ENCODE data around the gene KRT33B.

KRT33B gene

DNA sequence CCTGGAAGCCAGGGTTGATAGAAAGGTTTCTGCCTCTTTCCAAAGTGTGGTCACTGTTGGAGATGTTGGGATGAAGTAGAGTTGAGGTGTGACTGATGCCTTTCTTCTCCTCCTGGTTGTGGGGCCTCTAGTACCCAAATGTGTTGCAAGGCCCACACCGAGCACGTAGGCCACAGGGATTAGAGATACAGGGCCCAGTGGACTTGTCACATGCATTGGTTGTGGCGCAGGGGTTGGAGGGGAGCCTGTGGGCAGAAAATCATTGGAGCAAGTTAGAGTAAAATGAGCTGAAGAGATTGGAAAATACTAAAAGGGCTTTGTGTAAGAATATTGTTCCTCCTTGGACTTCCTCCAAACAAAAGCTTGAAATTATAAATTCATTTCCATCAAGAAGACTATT, 23.6 kb downstream of the KRT33B start:
- H3K9me3 Mint-ChIP-seq, result no peaks in the 10 kb centered on the region
- H3K36me3 Mint-ChIP-seq (ENCODE audit: low read depth), result peaks cover 10% of the 10 kb centered on the region
- no peak overlapping the region for H3K27ac Mint-ChIP-seq
- H3K27me3 Mint-ChIP-seq, result no peaks in the 10 kb centered on the region
- H3K4me1 Mint-ChIP-seq (ENCODE audit: low read depth), result peaks cover 22% of the 10 kb centered on the region
- no peak overlapping the region for H3K4me3 Mint-ChIP-seq

GRCh38 chr17:41343029-41343428, 26.6 kb downstream of the KRT33B start:
- Mint-ChIP-seq H3K9me3 (no peaks in the 10 kb centered on the region), H3K4me3 (no peak overlapping the region), H3K4me1 (ENCODE audit: low read depth) (peaks cover 50% of the 10 kb centered on the region), H3K27ac (no peak overlapping the region), H3K27me3 (no peaks in the 10 kb centered on the region), H3K36me3 (ENCODE audit: low read depth) (peaks cover 10% of the 10 kb centered on the region)

GRCh38 chr17:41340934-41341861, 28.4 kb downstream of the KRT33B start:
- Mint-ChIP-seq H3K9me3 (no peaks in the 10 kb centered on the region), H3K27me3 (no peaks in the 10 kb centered on the region), H3K36me3 (ENCODE audit: low read depth) (peaks cover 10% of the 10 kb centered on the region), H3K4me3 (no peak overlapping the region), H3K4me1 (ENCODE audit: low read depth) (peaks cover 52% of the 10 kb centered on the region), H3K27ac (no peak overlapping the region)

DNA sequence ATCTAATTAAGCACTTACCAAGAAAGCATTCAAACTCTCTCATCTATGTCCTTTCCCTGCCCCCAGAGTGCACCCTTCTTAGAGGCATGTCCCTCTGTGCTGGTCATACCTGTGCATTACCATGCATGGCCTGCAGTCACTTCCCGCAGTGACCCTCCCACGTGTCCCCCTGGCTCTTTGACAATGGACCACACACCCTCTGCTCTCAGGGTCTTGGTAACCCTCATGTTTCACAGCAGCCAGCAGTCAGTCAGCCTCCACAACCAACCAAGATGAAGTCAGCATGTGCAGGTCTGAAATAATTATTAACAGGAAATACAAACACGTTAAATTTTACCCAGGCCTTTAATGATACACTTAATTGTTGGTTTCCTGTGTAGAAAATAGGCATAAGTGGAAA, 29.1 kb downstream of the KRT33B start:
- H3K27me3 Mint-ChIP-seq, result no peaks in the 10 kb centered on the region
- H3K27ac Mint-ChIP-seq, result no peak overlapping the region
- peaks cover 10% of the 10 kb centered on the region for H3K36me3 Mint-ChIP-seq (ENCODE audit: low read depth)
- no peak overlapping the region for H3K4me3 Mint-ChIP-seq
- H3K4me1 Mint-ChIP-seq (ENCODE audit: low read depth), result peaks cover 58% of the 10 kb centered on the region
- H3K9me3 Mint-ChIP-seq, result no peaks in the 10 kb centered on the region

- Mint-ChIP-seq H3K27ac (no peak overlapping the region), H3K9me3 (no peaks in the 10 kb centered on the region), H3K27me3 (no peaks in the 10 kb centered on the region), H3K4me3 (no peak overlapping the region), H3K4me1 (ENCODE audit: low read depth) (peaks cover 66% of the 10 kb centered on the region), H3K36me3 (ENCODE audit: low read depth) (peaks cover 10% of the 10 kb centered on the region)
Observed at GRCh38 chr17:41339571-41340172, 29.9 kb downstream of the KRT33B start.

GRCh38 chr17:41338961-41339485, 30.6 kb downstream of the KRT33B start:
- no peaks in the 10 kb centered on the region for H3K9me3 Mint-ChIP-seq
- H3K4me1 Mint-ChIP-seq (ENCODE audit: low read depth), result peaks cover 72% of the 10 kb centered on the region
- H3K4me3 Mint-ChIP-seq, result no peak overlapping the region
- H3K36me3 Mint-ChIP-seq (ENCODE audit: low read depth), result peaks cover 10% of the 10 kb centered on the region
- H3K27ac Mint-ChIP-seq, result no peak overlapping the region
- no peaks in the 10 kb centered on the region for H3K27me3 Mint-ChIP-seq

DNA sequence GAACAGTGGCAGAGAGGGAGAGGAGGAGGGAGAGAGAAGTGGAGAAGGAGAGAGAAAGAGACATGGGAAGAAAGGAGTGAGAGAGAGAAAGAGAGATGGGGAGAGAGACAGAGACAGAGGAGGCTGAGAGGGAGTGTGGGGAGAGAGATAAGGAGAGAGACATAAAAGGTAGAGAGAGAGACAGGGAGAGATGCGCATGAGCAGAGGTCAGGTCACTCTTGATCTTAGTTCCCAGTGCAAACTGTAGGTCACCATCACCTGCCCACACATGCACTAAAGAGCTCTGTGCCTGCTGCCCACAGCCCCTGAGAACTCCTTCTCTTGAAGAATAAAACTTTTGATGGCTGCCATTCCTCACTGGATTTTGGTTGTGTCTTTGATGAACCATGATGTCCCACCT, 33.9 kb downstream of the KRT33B start:
- Mint-ChIP-seq H3K9me3 (no peaks in the 10 kb centered on the region), H3K36me3 (ENCODE audit: low read depth) (no peaks in the 10 kb centered on the region), H3K4me3 (no peak overlapping the region), H3K4me1 (ENCODE audit: low read depth) (peaks cover 53% of the 10 kb centered on the region), H3K27ac (no peak overlapping the region), H3K27me3 (no peaks in the 10 kb centered on the region)

DNA sequence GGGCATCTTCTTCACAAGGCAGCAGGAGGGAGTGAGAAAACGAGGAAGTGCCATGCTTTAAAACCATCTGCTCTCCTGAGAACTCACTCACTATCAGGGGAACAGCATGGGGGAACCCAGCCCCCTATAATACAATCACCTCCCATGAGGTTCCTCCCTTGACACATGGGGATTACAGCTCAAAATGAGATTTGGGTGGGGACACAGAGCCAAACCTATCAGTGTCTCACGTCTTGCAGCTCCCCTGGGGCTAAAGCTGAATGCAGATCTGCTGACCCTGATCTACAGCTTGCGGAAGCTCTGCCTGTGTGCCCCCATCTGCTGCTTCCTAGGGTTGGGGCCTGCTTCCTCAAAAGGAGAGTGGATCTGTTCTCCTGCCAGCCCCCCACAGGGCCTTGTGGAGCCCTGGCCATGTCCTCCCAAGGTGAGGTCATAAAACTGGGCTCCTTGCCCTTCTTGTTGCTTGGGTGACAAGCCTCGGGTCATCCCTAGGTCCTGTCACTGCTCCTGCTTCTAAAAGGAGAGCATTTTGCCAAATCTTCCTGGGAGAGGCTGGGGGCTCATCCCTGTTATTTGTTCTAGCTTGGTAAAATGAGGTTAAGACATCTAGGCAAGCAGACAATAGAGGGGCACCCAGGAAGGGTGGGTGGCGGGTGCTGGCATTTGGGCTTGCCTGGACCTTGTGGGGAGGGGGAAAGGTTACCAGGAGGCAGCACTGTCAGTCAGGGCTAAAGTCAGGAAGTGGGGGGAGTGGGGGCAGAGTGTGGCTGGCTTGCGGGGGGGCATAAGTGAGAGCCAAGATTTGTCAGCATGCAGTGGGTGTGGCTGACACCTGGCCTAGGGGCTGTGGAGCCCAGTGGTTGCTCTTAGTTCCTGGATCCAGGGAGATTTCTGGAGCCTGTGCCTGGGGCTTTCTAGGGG, 35.0 kb downstream of the KRT33B start:
- Mint-ChIP-seq H3K36me3 (ENCODE audit: low read depth) (no peaks in the 10 kb centered on the region), H3K4me3 (no peak overlapping the region), H3K4me1 (ENCODE audit: low read depth) (peaks cover 42% of the 10 kb centered on the region), H3K27ac (no peak overlapping the region), H3K9me3 (no peaks in the 10 kb centered on the region), H3K27me3 (no peaks in the 10 kb centered on the region)

DNA sequence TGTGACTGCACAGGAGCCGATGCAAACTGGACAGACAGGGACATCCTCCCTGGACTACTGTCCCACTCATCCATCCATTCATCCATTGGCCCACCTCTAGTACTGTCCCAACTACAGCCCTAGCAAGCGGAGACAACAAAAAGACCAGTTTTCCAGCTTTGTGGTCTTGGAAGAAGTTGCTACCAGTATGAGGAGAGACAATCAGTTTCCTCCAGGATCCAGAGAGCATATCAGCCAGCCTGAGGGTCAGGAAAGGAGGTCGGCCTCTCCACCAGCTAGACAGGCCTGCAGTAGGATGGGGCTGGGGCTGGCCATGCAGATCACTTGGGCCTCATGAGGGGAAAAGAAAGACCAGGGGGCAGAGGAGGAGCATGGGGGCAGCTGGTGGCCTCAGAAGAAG, 35.8 kb downstream of the KRT33B start:
- Mint-ChIP-seq H3K36me3 (ENCODE audit: low read depth) (no peaks in the 10 kb centered on the region), H3K4me3 (no peak overlapping the region), H3K4me1 (ENCODE audit: low read depth) (peaks cover 34% of the 10 kb centered on the region), H3K27ac (no peak overlapping the region), H3K27me3 (no peaks in the 10 kb centered on the region), H3K9me3 (no peaks in the 10 kb centered on the region)

- Mint-ChIP-seq H3K27ac (no peak overlapping the region), H3K36me3 (ENCODE audit: low read depth) (no peaks in the 10 kb centered on the region), H3K27me3 (no peaks in the 10 kb centered on the region), H3K4me1 (ENCODE audit: low read depth) (peaks cover 28% of the 10 kb centered on the region), H3K9me3 (no peaks in the 10 kb centered on the region), H3K4me3 (no peak overlapping the region)
Observed at GRCh38 chr17:41333098-41333497, 36.5 kb downstream of the KRT33B start.

DNA sequence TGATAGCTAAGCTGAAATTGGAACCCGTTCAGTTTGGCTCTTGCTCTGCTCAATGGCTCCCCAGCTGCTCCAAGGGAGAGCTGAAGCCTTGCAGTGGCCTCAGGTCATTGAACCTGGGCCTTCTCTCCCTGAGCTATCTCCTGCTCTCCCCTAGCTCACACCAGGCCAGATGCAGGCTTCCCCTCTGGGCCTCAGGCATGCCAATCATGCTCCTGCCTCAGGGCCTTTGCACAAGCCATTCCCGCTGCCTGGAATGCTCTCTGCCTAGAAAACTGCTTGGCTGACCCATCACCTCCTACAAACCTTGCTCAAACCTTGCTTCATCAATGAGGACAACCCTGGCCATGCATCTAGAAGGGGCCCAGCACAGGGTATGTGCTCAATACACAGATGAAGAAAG, 37.4 kb downstream of the KRT33B start:
- H3K36me3 Mint-ChIP-seq (ENCODE audit: low read depth), result no peaks in the 10 kb centered on the region
- peaks cover 27% of the 10 kb centered on the region for H3K4me1 Mint-ChIP-seq (ENCODE audit: low read depth)
- no peak overlapping the region for H3K27ac Mint-ChIP-seq
- no peaks in the 10 kb centered on the region for H3K27me3 Mint-ChIP-seq
- no peaks in the 10 kb centered on the region for H3K9me3 Mint-ChIP-seq
- H3K4me3 Mint-ChIP-seq, result no peak overlapping the region

- no peaks in the 10 kb centered on the region for H3K9me3 Mint-ChIP-seq
Observed at GRCh38 chr17:41331606-41332005, 38.0 kb downstream of the KRT33B start.

DNA sequence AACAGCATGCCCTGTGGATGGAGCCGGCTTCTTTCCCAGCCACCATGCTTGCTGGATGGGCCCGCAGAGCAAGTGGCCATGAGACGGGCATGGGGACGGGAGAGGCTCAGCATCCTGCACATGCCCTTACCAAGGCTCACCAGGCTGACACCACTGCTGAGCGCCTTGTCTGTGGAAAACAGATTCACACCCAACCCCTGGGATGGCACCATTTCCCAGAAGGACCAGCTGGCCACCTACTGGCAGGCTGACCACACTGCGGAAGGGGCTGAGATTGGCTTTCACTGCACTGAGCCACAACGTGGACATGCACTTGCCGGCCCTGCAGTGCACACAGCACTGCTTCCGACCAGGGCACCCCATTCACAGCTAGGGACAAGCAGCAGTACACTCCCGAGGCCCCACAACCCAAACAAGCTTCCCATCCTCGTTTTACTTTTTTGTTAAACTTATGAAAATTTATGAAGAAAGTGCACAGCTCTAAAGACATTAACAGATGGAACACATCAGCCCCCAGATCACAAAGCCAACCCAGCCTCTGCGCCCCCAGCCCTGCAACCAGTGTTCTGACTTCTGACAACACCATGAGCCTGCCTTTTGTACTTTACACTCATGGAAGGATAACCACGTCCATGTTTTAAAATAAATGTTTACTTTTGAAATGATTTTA, 40.2 kb downstream of the KRT33B start:
- peaks cover 20% of the 10 kb centered on the region for H3K4me1 Mint-ChIP-seq (ENCODE audit: low read depth)

More at GRCh38 chr17:41331606-41332005, 38.0 kb downstream of the KRT33B start:
- Mint-ChIP-seq H3K27ac (no peak overlapping the region), H3K4me3 (no peak overlapping the region), H3K27me3 (no peaks in the 10 kb centered on the region), H3K36me3 (ENCODE audit: low read depth) (no peaks in the 10 kb centered on the region), H3K4me1 (ENCODE audit: low read depth) (peaks cover 34% of the 10 kb centered on the region)

DNA sequence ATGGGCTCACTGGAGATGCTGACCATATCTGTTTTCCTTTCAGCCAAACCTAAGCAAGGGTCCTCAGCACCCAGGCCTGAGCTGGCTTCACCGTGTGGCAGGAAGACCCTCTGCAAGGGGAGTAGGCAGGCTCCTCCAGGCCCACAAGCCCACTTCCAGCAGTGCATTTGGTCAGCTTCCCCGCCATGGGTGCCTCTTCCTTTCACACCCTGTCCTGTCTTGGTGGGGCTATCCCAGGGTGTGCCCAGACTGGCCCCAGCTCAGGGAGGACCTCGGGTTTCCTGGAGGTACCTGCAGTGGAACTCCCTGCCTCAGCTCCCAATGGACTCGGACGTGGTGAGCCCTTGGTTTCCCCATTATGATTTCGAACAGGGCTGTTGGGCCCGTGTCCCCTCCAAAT, 41.4 kb downstream of the KRT33B start:
- no peak overlapping the region for H3K27ac Mint-ChIP-seq
- no peaks in the 10 kb centered on the region for H3K36me3 Mint-ChIP-seq (ENCODE audit: low read depth)
- no peaks in the 10 kb centered on the region for H3K27me3 Mint-ChIP-seq
- H3K9me3 Mint-ChIP-seq, result no peaks in the 10 kb centered on the region
- no peak overlapping the region for H3K4me3 Mint-ChIP-seq
- H3K4me1 Mint-ChIP-seq (ENCODE audit: low read depth), result peaks cover 18% of the 10 kb centered on the region

More for the DNA sequence above, 40.2 kb downstream of the KRT33B start:
- H3K27me3 Mint-ChIP-seq, result no peaks in the 10 kb centered on the region
- no peaks in the 10 kb centered on the region for H3K9me3 Mint-ChIP-seq
- no peak overlapping the region for H3K4me3 Mint-ChIP-seq
- H3K36me3 Mint-ChIP-seq (ENCODE audit: low read depth), result no peaks in the 10 kb centered on the region
- H3K27ac Mint-ChIP-seq, result no peak overlapping the region
